ENCODE data around the gene COMMD2. TPM values are rescaled to one million over a fixed set of nuclear protein-coding genes. Genes with fewer than 3 reads are reported as not detected.

Gene COMMD2
- total RNA-seq, 1 experiment from 2014 or later = 64.9 TPM

DNA sequence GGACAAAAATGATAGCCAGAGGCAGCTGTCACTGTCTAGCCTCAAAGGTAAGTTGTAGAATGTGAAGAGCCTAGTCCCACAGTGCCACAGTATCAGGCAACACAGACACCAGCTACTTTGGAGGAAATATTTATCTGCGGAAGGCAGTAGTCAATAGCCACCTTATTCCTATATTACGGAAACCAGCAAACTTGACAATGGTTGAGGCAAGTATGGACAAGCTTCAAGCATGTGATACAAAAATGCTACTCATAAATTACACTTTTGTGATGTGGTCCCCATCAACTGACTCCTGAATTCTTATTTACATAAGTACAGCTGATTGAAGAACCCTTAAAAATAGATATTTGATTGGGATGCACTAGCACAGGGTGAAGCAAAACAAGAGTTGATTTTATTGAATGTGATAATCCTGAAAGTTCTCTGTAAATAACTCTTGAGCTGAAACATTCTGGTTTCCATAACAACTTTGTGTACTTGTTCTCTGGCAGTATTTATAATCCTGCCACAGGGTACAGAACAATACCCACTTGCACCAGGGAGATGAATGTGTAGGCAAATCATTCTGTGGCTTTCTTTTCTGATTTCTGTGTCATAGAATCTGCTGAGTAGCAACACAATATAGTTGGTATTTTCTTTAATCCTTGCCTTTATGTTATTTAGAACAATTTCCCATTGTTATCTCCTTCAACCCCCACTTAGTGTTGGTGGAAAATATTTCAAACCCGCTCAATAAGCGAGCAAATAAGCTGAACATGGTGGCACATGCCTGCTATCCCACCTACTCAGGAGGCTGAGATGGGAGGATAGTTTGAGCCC, 40.4 kb upstream of the COMMD2 start, which contains the start of gene ANKUB1:
TSS of gene ANKUB1 (minus strand) at position 103 of the 819 bp plus-strand sequence. CDS start 188 bp downstream, outside the sequence.
- TF ChIP-seq, protein P1, sequence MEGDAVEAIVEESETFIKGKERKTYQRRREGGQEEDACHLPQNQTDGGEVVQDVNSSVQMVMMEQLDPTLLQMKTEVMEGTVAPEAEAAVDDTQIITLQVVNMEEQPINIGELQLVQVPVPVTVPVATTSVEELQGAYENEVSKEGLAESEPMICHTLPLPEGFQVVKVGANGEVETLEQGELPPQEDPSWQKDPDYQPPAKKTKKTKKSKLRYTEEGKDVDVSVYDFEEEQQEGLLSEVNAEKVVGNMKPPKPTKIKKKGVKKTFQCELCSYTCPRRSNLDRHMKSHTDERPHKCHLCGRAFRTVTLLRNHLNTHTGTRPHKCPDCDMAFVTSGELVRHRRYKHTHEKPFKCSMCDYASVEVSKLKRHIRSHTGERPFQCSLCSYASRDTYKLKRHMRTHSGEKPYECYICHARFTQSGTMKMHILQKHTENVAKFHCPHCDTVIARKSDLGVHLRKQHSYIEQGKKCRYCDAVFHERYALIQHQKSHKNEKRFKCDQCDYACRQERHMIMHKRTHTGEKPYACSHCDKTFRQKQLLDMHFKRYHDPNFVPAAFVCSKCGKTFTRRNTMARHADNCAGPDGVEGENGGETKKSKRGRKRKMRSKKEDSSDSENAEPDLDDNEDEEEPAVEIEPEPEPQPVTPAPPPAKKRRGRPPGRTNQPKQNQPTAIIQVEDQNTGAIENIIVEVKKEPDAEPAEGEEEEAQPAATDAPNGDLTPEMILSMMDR (conservative IDR thresholded peaks at IDR 0.05) = no peak
- H3K9me3 Mint-ChIP-seq = no peaks in the 10 kb centered on the region
- Histone ChIP-seq H3K9me3 (ENCODE audit: control insufficient read depth, low read depth, low read length) (no peaks in the 10 kb centered on the region), H2BK120ac (ENCODE audit: low read depth, low read length, poor library complexity, severe bottlenecking) (no peak within 1 kb of the TSS), H3K56ac (ENCODE audit: insufficient read length, low read depth, low read length) (no peak within 1 kb of the TSS), H3K23ac (ENCODE audit: insufficient read length, low read depth, low read length) (no peak within 1 kb of the TSS), H4K8ac (replicated peaks; ENCODE audit: insufficient read length, low read depth, low read length) (no peak within 1 kb of the TSS), H3K18ac (ENCODE audit: insufficient read length, low read depth, low read length) (no peak within 1 kb of the TSS), H3K4ac (ENCODE audit: low read depth, low read length) (no peak within 1 kb of the TSS), H3T11ph (ENCODE audit: low read length) (no peak within 1 kb of the TSS), H2BK12ac (ENCODE audit: insufficient read length, low read depth, low read length) (no peak within 1 kb of the TSS), H3K27ac (ENCODE audit: insufficient read length, low read depth, low read length) (no peak within 1 kb of the TSS), H4K20me1 (ENCODE audit: control insufficient read depth, insufficient read depth, insufficient read length) (no peaks in the 10 kb centered on the region), H3K4me1 (ENCODE audit: insufficient read depth, low read length) (no peaks in the 10 kb centered on the region), H3K9ac (ENCODE audit: extremely low read depth, insufficient read length, low read length) (no peak within 1 kb of the TSS), H2BK15ac (ENCODE audit: low read depth, low read length) (no peak within 1 kb of the TSS), H3K4me2 (ENCODE audit: insufficient read depth, insufficient read length, low read length) (no peak within 1 kb of the TSS), H3K79me1 (ENCODE audit: insufficient read depth, low read depth, low read length, poor library complexity, severe bottlenecking) (no peaks in the 10 kb centered on the region), H3K14ac (ENCODE audit: insufficient read depth, low read length) (no peak within 1 kb of the TSS), H4K91ac (ENCODE audit: insufficient read length, low read depth, low read length) (no peak within 1 kb of the TSS), H3K79me2 (ENCODE audit: insufficient read depth, low read length) (no peaks in the 10 kb centered on the region), H3K27me3 (ENCODE audit: insufficient read depth, low read length) (no peaks in the 10 kb centered on the region), H2BK20ac (ENCODE audit: low read depth, low read length, poor library complexity, severe bottlenecking) (no peak within 1 kb of the TSS), H2BK5ac (ENCODE audit: insufficient read length, low read length) (no peak within 1 kb of the TSS), H3K23me2 (ENCODE audit: insufficient read length, low read depth, low read length, poor library complexity, severe bottlenecking) (no peaks in the 10 kb centered on the region), H2AK5ac (ENCODE audit: insufficient read length, low read length) (no peak within 1 kb of the TSS), H2AFZ (ENCODE audit: low read length) (no peak within 1 kb of the TSS), H4K5ac (ENCODE audit: insufficient read length, low read depth, low read length) (no peak within 1 kb of the TSS)
- H3K27me3 Mint-ChIP-seq (ENCODE audit: low read depth) = no peaks in the 10 kb centered on the region; the same call in 1 of the 2 replicates
- H3K27ac Mint-ChIP-seq = no peak within 1 kb of the TSS
- no peaks in the 10 kb centered on the region for H3K36me3 Mint-ChIP-seq (ENCODE audit: insufficient read depth in 1 of 3, low read depth in 3 of 3)
- DNase-seq = no peak
- H3K4me1 Mint-ChIP-seq = no peaks in the 10 kb centered on the region
- no peak within 1 kb of the TSS for H3K4me3 Mint-ChIP-seq
- no CpG with 5 or more reads among the region's 4 CpGs for WGBS (ENCODE audit: extremely low coverage, insufficient read length, low lambda C conversion rate)
